GM21528 (cell line): Measurements from ENCODE around the gene GPR15.
A peak's percentile ranks its signal among the peaks of the same experiment; 100 is the strongest.

Experiments used
- ATAC-seq: cut with Tn5 transposase; IDR thresholded peaks from one replicate; pipeline ENCODE4 v1.9.1; 2021; ENCODE audit warnings: mild to moderate bottlenecking, moderate library complexity; ENCODE audit not compliant: unreplicated experiment, low FRiP score

The GPR15 gene

DNA sequence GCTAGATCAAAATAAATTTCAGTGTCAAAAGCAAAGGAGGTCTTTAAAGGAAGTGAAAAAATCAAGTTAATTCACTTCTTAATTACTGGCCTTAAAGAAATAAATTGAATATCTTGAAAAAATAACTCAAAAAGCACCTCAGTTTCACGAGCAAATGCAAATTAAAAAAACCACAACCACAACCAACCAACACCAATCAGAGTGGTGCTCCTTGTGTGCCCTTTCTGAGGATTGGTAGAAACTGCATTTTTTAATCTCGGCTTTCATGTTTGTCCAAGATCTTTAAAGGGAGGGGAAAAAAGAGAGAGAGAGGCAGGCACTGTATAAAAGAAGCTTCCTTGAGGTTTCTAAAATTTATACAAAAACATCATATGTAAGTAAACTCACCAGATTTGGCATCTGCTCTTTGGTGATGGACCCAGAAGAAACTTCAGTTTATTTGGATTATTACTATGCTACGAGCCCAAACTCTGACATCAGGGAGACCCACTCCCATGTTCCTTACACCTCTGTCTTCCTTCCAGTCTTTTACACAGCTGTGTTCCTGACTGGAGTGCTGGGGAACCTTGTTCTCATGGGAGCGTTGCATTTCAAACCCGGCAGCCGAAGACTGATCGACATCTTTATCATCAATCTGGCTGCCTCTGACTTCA lies at the start of gene GPR15:
Gene GPR15, plus strand, starts transcription at position 357 of the 653 bp plus-strand sequence. Its CDS starts 56 bp downstream, at position 413.
- ATAC-seq = peak; percentile 31

DNA sequence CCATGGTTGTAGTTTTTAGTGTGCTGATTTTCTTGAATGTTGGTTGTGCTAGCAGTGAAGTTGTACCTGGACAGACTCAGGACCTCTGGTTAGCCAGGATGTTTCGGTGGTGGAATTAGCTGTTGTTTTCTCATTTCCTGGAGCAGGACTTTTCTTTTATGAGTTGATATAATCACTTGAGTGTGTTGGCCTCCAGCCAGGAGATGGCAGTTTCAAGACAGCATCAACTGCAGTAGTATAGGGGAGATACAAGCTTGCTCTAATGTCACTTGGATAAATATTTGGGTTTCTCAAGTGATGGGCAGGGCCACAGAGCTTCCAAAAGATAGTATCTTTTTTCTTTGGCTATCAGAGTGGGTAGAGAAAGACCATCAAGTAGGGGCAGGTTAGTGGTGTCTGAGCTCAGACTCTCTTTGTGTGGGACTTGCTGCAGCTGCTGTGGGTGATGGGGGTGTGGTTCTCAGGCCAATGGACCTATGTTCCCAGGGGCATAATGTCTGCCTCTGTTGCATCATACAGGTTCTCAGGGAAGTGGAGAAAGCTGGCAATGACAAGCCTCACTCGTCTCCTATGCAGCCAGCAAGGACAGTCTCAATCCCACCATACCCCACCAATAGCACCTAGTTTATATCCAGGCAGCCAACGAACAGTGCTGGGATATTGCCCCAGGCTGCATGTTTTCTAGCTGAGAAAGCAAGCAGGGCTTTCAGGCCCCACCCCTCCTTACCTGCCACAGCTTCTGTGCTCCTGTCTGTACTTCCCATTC lies 48.9 kb upstream of the GPR15 start:
- ATAC-seq = no peak

DNA sequence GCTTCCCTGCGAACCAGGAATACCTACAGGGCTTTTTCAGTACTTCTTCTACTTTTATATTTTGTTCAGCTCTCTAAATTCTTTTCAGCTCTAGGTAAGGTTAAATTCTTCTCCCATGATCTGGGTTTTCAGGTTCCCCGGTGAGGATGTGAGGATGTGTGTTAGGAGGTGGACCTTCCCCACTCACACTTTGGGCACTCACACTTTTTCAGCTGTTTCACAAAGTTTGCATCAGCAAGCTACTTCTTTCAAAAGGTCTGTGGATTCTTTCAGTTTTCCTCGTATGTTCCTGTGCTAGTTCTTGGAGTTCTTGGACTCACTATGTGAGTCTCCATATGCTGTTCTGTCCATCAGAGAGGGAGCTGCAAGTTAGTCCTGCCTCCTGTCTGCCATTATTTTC lies 48.2 kb upstream of the GPR15 start:
- ATAC-seq = no peak

DNA sequence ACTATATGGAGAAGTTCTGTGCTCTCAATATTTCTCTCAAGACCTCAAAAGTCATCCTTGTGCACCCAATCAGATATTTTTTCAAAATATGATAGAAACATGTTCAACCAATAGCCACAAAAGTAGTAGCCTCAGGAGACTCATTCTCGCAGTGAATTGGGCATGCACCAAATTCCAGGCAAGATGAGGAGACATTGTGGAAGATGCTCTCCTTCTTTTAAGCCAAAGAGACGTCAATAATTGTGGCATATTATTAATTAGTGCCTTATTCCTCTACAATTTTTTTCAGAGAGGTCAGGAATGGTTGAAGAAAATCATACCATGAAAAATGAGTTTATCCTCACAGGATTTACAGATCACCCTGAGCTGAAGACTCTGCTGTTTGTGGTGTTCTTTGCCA lies 34.4 kb upstream of the GPR15 start, which contains the start of gene OR5K2:
Gene OR5K2, plus strand, starts transcription at position 301 of the 400 bp plus-strand sequence. Its CDS starts 0 bp downstream, at position 301.
- ATAC-seq = no peak

DNA sequence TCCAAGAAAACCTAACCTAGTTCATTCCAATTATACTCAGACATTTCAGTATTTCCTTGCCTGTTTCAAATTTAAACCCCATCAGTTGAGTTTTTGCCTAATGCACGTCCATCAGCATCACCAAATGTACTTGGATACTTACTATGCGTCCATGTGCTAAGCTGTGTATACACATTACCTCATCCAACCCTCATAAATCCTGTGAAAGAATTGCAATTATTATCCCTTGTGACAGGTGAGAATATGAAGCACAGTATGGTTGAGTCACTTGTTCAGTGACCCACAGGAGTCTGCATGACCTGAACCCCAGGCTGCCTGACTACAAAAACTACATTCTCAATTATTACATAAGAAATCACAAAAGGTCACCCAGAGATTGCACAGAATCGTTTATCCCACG lies 31.8 kb upstream of the GPR15 start:
- ATAC-seq = no peak

DNA sequence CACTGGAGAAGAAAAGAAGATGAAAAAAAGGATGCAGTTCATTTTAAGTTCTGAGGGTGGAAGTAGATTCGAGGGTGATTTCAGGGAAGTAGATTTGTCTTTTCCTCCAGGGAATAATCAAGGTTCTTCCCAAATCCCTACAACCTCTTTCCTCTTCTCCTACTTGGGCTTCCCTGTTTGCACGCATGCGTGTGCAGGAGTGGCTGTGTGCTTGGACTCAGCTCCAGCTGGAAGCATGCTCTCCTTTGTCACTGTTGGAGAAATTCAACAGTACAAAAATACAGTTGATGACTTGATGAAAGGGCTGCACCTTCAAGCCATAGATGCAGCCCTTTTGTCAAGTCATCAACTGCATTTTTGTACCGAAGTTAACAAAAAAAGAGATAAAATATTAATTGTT lies 30.5 kb upstream of the GPR15 start:
- ATAC-seq = no peak

DNA sequence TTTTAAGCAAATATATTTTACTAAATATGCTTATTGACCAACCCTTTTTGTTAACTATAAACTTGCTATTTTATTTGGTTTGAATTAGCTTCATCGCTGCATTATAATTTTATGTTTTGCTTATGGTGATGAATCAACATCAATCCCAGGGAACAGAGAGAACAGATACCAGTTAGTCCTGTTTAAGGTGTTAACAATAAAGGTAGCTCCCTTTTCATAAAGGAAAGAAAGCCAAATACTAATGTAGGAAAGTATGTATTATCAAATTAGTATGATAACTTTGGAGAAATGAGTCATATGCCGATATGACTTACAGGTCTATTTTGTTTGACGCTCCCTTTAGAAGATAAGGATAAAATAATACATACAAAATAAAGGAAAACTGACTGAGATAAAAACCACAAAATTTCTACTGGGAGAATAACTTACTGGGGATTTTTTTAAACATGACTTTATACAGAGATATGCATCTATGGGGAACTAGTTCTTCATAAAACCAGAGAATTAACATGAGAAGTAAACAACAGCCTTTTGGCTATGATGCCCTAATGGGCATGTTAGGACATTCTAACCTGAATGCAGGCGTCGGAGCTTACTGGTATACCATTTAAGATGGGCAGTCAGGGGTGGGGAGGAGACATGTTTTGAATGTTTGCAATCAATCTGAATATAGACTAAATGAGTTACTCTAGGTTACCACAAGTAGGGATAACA lies 29.8 kb upstream of the GPR15 start:
- ATAC-seq = no peak

DNA sequence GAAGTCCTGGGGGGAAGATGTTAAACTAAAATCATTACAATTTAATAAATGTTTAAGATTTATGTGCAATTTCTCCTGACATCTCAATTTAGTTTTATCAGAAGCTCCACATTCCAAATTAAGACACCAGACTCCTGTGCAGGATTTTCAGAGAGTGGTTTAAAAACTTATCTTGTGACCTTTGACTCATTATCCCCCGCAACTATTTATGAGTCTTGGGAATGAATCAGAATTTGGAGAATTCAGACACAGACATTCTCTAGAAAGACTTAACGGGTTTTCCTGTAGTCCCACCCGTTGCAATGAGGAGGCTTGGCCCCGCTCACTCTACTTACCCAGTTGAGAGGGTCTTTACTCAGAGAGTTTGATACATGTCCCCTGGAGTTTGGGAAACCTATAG lies 27.2 kb upstream of the GPR15 start:
- ATAC-seq = no peak

DNA sequence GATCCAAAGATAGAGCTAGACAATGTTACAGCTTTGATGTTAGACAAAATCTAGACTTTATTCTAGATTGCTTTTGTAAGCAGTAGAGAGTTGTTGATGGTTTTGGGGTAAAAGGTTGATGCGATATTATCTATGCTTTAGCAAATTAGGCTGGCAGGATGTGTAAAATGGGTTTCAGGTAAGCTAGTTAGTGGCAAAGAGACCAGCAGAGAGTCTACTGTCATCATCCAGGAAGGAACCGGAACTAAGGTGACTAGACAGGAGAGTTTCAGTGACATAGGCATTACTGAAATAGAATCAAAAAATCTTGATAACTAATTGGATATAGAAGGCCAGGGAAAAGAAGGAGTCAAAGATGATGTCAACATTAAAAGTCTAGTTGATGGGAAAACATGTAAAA lies 23.2 kb upstream of the GPR15 start:
- no peak for ATAC-seq

DNA sequence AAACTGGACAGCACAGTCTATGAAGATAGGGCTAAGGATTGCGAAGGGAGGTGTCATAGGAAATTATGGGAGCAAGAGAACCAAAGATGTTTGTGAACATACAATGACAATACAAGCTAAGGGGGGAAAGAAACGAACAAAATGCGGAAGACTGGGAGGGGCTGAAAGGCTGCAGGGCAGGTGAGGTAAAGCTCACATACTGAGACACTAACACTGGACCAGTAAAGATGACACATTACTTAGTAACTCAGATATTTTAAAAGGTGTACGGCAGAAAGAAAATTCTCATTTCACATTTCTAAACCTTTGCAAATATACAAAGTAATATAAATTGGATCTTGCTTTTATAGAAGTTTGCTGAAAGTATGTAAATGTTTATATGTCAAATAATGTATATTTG lies 19.2 kb upstream of the GPR15 start:
- ATAC-seq = no peak

DNA sequence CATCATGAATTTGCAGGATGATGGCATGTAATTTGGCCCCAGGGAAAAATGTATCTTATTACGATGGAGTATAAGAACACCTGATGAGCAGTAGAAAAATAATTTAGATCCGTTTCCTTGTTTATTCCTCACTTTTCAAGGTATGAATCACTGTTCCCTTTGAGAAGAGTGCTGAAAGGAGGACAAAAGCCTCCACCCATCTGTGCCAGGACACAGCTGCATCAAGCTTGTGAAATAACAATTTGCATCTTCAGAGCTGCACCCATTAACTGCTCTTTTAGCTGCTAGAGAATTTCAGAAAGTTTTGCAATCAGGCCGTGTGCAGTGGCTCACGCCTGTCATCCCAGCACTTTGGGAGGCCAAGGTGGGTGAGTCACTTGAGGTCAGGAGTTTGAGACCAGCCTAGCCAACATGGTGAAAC lies 18.7 kb upstream of the GPR15 start:
- ATAC-seq = no peak

DNA sequence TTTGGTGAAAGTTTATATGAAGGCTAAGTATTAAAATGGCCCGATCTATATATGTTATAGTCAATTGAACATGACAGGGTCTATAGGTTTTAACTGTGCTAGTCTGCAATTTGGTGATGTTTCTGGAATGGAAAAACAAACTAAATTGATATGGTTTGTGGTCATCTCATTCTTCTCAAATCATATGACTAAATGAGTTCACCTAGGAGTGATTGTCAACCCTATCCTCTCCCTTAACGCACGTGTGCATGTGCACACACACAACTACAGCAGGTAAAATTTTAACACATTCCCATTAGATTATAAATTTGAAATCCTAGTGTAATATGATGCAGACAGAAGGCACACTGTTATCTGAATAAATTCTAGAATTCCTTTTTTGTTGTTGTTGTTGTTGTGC lies 18.0 kb upstream of the GPR15 start:
- no peak for ATAC-seq

DNA sequence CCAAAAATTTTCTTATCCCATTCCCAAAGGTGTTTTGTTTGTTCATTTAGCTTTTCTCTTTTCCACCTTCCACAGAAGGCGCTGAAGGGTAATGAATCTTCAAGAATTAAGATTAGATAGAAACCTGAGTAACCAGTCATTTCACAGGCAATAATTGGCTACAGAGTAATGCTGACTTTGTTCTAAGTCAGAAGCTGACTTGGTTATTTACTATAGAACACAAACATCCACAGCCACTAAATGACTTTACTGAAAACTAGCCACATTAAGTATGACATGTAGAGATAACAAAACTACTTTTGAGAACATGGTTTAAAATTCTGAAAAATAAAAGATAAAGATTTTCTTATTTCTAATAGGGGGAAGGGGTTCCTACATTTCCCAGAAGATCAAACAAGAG lies 16.8 kb upstream of the GPR15 start:
- no peak for ATAC-seq

DNA sequence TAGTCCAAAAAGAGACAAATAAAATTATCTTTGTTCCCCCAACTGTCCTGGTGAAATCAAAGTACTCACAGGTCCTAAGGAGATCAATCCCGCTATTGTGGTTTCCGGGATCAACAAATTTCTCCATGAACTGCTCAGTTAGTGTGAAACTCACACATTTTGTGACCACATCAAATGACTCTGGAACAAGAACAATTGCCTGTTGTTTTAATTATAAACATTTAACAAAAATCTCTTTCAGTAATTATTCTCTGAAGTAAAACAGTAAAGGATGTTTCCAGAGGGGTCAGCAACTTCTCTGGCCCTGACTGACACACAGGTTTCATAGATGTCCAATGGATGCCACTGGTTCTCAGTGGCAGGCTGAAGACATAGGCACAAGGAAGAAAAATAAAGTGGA lies 13.0 kb upstream of the GPR15 start:
- ATAC-seq = no peak

DNA sequence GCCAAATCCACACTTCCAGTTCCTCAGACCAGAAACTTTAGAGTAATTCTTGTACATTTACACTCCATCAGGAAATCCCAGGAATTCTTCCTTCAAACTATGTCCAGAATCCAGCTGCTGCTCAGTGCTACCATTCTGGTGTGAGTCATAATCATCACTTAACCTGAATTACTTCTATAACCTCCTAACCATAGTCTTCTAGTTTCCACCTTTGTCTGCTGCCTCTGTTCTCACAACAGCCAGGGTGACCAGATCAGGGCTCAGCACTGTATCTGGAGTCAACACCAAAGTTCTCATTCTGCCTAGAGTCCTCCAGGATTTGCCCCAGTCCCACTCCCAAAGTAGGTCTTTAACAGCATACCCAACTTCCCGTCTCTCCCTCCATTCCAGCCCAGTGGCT lies 12.4 kb upstream of the GPR15 start:
- no peak for ATAC-seq

DNA sequence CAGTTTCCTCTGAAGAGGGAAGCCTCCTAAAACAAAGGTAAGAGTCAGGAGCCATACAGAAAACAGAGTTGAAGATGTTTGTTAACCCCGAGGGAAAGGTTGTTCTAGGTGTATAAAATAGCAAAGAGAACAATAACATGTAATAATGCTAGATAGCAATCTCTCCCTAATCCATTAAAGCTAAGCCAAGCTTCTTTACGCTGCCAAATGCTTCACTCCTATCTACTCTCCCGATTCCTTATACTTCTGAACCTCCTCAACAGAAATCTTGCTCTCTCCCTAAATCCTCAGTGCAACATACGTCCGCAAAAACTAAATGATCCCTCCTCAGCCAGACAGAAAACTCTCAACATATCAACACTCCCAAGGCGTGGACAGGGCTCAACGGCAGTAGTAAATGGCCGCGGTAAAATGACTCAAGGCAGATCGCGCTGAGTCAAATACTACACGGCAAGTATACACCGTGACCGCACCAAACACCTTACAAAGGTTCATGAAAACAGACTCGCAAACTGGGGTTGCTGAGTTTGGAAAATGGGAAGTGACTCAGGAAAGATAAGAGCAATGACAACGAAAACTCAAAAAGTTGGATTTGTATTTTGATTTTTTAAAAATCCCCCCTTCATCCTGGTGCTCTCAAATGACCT lies 9.8 kb upstream of the GPR15 start:
- ATAC-seq = peak; percentile 47

DNA sequence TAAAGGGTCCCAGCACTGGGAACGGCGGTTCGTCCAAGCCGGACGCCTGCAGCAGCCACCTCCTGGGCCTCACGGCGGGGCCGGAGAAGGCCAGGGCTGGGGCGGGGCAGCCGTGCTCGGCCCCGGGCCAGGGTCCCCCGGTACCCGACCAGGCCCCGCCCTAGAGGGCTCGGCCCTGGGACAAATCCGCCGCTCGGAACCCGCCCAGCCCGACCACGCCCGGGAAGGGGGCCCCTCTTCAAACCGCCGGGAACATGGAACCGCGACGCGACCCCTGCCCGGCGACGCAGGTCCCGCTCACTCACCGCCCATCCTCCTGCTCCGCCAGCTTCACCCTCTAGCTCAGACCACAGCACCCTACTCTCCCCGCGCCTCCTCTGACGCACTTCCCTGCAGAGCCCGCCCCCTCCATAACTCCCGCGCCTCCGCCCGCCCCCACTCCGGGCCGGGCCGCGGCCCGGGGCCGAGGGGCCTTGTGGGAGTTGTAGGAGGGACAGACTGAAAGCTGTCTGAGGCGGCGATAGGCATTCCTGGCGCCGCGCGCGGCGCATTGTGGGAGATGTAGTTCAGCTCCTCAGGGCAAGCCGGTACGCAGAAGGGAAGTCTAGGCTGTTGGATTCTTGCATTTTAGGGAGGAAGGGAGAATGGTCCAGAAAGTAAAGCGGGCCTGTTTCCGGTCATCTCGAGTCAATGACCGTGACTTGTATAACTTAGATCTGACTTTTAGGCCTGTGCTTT lies 9.1 kb upstream of the GPR15 start, which contains the start of gene CLDND1:
Gene CLDND1, minus strand, starts transcription at position 359 of the 738 bp plus-strand sequence. CDS start 1,478 bp downstream, outside the sequence.
- peak; percentile 95 for ATAC-seq

DNA sequence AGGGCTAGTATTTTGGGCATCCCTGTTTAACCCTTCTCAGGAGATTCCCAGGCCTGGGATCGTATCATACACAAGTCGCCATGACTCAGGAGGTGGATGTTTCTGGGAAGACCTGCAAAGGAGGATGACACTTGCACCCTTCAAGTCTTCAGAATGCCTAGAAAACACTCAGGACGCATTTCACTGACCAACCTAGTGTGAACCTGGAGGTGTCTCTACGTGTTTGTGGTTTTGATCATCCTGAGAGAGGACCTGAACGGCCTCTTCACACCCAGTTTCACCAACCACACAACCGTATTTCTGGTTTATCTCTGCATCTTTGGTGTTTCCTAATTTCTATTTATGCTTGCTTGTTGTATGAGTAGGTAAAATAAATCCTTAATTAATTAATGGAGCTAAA lies 6.3 kb upstream of the GPR15 start:
- no peak for ATAC-seq

DNA sequence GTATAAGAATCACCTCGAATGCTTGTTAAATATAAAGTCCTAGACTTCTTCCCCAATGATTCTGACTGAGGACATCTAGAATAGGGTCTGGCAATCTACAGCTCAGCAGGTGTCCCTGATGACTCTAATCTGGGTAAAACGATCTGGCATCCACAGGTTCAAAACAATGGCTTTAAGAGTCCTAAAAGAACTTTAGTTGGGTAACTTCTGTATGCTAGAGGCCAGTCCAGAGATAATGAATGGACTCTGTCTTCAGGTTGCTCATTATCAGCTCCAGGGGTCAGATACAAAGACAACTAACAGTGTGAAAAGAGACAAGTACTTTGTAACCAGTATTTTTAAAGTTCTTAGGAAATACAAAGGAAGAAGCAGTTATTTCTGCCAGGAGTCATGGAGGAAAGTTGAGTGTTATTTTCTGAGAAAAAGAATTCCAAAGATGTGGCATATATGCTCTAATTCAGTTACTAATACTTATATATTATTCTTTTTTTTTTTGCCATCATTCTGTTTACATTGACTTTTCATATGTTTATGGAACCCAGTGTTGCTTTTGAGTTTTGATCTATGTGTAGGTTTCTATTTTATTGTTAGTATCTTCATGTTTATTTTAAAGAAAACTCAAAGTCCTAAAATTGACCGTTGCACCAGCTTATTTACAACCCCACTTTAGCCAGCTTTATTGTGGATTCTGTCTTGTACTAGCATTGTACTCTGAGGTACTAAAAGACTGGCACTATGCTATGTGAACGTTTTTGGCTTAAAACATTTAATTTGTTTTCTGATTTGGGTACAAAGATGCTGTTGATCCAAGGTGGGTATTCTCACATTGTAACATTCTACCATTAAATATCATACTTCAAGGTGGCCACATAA lies 3.1 kb upstream of the GPR15 start:
- no peak for ATAC-seq
